ENCODE measurements around the gene SLC25A10.
"Not testable (repeated sequence)": the region's sequence is repeated elsewhere in the genome, so short reads cannot be mapped to it uniquely, and the experiment has no call there.

The SLC25A10 gene

DNA sequence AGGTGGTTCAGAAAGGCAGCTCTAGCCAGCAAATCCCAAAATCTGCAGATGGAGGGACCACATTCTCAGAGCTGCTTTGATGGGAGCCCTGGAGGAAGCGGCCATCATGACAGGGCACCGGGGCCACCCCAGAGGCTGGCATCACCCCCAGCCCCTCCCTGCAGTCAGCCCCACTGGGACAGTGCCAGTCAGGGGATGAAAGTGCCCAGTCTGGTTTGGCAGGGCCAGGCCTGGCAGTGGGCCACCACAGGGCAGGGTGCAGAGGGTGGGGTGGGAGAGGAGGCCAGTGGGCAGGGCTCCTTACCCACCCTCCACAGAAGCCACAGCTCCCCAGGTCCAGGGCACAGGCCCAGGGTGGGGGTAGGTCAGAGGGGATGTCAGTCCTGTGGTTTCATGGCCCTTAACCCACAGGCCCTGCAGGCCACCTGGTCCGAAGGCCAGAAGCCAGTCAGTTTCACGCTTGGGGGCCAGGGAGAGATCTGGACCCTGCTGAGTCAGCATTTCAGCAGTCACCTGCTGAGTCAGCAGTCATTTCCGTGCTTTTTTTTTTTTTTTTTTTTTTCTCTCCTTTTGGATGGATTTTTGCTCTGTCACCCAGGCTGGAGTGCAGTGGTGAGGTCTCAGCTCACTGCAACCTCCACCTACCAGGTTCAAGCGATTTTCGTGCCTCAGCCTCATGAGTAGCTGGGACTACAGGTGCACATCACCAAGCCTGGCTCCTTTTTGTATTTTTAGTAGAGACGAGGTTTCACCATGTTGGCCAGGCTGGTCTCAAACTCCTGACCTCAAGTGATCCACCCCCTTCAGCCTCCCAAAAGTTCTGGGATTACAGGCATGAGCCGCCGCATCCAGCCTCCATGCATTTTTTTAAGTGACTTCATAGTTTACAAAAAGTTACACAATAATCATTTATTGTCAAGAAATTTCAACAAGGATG, 10.4 kb downstream of the SLC25A10 start:
- DNase-seq (ENCODE audit: low spot score): no peak

DNA sequence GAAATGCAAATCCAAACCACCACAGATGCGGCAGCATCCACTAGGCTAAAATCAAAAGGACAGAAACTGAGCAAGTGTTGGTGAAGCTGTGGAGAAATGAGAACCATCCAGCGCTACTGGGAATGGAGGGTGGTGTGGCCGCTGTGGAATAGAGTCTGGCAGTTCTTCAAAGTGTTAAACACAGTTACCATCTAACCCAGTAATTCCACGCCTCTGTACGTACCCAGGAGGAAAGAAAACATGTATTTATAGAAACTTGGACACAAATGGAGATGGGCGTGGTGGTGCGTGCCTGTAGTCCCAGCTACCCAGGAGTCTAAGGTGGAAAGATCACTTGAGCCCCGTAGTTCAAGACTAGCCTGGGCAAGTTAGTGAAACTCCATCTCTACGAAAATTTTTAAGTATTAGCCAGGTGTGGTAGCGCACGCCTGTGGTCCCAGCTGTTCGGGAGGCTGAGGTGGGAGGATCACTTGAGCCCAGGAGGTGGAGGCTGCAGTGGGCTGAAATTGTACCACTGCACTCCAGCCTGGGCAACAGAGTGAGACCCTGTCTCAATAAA, 11.6 kb downstream of the SLC25A10 start:
- DNase-seq (ENCODE audit: low spot score): no peak

DNA sequence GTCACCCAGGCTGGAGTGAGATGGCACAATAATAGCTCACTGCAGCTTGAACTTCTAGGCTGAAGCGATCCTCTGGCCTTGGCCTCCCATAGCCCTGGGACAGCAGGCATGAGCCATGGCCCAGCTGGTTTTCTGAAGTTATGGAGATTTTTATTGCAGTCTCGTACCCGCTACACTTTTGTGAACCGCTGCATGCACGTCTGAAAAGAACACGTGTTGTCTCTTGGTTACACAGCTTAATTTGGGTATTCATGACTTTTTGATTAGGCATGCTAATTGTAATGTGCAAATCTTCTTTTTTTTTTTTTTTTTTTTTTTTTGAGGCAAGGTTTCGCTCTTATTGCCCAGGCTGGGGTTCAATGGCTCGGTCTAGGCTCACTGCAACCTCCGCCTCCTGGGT, 13.4 kb downstream of the SLC25A10 start:
- no peak for DNase-seq (ENCODE audit: low spot score)

DNA sequence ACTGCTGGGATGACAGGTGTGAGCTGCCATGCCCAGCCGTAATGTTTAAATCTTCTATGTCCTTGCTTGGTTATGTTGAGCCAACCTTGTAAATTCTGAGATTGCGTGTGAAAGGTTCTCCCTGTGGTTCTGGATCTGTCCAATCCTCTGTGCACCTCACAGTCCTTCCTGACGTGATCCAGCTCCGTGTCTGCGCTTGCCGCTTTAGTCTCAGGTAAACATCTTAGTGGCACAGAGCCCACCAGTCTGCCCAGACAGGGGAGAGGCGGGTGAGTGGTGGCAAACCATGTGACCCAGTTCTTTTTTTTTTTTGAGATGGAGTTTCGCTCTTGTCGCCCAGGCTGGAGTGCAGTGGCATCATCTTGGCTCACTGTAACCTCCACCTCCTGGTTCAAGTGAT, 13.9 kb downstream of the SLC25A10 start:
- DNase-seq (ENCODE audit: low spot score): no peak

DNA sequence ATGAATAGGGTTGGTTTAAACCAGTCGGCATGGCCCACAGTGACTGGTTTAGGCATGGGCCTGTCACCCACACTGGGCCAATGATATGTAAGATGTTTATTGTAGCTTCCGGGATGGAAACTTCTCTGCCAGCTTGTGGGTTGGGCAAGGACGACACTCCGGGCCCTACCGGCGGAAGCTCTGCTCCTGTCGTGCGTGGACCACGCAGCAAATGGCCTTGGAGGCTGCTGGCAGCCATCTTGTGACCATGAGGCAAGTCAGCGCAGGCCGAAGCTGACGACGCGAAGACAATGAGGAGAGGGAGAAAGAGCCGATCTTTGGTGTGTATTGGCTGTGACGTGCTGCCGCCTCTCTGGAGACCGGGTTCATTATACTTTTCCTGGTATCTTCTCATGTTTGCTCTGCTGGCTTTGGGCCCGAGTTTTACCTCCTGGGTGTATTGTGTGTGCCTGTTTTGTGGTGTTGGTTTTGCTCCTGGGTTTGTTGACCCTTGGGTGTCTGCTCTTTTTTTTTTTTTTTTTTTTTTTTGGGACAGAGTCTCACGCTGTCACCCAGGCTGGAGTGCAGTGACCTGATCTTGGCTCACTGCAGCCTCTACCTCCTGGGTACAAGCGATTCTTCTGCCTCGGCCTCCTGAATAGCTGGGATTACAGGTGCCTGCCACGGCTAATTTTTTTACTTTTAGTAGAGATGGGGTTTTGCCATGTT, 15.4 kb downstream of the SLC25A10 start:
- DNase-seq (ENCODE audit: low spot score): no peak

DNA sequence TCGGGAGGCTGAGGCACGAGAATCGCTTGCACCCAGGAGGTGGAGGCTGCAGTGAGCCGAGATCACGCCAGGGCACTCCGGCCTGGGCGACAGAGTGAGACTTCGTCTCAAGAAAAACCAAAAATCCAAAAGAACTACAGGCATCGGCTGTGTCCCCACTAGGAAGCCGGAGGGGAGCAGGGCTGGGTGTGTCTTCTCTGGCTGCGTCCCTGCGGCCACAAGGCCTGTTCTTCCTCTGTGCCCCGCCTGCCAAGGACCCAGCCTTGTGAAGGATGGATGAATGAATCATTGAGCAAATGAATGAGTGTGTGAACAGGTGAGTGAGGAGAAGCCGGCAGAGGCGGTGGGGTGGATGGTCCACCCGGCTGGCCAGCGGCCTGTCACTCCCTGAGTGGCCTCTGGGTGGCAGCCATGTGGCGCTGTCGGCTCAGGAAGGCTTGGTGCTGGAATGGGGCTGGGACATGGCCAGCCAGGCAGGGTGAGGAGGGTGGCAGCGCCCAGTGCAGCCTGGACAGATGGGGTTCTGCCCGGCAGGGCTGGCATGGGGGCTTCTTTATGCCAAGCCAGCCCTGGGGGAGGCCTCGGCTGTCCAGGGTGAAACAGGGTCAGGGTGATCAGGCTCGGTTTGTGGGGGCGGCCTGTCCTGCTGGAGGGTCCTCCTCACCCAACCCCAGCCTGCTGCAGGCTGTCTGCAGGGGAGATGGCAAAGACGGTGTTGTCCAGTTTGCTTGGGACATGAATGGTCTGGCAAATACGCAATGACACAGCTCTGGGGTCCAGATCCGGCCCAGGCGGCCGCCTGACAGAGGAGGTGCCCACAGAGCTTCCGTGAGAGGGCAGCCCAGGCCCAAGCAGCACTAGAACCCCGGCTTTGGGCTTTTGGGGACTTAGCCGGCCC, 21.7 kb downstream of the SLC25A10 start:
- peak; percentile 57 for DNase-seq (ENCODE audit: low spot score)

DNA sequence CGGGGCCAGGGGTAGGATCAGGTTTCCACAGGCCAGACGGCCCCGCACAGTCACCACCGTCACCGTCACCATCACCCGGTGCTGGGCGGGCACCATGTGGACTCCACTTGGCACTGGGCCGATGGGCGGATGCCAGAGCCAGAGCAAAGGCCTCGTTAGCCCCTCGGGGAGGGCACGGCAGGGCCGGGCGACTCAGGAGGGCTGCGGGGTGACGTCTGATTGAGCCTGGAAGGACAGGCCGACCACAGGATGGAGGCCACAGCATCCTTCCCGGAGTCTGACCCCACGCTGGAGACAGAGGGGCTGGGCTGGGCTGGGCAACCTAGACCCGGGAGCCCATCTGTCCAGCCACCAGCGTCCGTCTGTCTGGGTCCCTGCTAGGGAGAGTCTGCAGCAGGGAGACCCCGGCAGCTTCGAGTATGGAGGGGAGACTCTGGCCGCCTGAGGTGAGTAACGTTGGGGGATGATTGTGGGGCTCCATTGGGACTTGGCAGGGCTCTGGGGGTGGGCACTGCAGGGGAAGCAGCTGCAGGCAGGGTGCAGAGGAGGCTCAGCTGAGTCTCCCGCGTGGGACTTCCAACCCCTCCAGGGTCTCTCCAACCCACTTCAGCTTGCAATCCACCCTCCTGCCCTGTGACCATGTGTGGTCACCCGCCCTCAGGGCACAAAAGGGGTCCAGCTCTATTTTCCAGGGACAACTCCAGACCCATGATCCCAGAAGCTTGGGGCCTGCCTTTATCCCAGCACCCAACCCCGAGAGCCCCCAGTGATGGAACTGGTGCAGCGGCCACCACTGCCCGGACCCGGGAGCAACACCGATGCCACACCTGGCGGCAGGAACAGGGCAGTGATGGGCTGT, 22.6 kb downstream of the SLC25A10 start:
- no peak for DNase-seq (ENCODE audit: low spot score)

DNA sequence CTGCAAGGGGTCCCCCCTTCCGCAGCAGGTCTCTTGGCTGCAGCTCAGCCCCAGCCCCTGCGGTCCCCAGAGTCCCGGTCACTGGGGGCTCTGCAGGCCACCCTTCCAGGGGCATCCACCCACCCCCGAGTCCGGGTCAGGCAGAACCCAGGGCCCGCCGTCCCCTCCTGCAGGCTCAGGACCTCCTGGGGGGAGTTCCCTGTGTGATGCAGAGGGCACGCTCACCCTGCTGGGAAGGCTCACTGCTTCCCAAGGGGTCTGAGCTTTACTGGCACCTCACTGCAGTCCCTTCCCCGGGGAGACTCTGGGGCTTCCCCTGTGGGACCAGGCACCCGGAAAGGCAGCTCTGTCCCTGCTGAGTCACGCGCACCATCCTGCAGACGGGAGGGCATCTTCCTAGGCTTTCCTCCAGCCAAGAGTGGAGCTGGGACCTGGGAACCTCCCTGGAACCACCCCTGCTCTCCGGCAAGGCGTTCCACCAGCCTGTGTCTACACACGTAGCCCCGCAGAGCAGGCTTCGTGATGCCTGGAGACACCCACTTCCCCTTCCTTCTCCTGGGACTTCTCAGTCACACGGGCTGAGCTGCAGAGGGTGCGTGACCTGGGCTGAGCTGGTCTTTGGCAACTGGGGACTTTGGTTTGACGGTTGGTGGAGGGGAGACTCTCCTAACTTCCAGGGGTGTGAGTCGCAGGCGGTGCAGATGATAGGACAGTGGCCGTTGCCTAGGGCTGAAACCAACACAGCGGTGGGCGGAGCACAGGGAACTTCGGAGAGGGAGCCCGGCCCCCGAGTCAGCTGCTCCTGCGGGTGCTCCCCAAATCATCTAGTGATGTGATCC, 23.4 kb downstream of the SLC25A10 start:
- no peak for DNase-seq (ENCODE audit: low spot score)

DNA sequence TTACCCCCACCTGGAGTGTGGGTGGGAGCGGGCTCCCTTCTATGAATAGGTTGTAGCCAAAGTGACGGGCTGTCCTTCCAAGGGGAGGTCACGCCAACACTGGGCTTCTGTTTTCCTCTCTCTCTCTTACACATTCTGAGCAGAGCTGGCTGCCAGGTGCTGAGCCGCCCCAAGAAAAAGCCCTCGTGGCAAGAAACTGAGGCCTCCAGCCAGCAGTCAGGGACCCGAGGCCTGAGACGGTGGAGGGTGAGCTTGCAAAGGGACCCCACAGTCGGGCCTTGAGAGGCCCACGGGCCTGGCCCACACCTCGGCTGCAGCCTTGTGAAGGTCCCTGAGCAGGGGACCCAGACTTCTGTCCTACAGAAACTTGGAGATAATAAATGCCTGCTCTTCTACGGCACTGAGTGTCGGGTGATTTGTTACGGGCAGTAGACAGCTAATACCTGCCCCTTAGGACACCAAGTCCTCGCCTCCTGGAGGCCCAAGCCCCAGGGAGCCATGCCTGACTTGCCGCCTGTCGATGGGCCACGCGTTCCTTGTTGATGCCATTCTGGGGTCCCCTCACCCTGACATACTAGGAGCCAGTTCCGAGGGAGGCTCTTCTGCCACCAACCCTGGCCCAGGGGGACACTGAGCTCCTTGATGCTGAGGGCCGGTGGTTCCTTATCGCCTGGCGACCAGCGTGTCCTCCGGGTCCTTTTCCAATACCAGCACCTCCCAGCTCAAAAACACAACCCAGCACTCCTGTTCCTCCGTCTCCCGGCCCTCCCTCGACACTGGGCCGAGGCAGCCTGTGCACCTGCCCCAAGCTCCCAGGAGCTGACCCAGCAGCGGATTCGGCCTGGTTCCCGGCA, 26.1 kb downstream of the SLC25A10 start:
- DNase-seq (ENCODE audit: low spot score): no peak

DNA sequence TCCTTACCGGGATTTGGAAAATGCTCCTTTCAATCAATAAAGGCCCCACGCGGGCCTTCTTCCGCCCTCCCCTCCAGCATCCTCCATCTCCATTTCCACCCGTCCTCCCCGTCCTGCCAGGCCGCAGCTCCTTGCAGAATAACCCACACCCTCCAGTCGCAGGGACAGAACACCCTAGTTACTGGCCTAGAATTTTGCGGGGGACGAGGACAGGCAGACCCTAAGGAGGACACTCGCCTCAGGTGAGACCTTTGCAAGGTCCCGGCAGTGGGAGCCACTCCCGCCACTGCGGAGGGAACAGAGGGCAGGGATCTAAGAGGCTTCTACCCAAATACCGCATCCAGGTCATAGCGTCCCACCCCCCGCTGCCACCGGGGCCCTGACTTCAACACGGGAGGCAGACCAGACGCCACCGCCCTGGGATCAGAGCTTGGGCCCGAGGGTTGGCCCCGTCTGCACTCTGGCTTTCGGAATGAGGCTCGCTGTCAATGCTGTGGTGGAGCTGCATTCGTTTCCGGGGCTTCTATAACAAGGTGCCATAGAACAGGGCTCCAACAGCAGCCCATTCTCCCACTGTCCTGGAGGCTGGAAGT, 26.8 kb downstream of the SLC25A10 start:
- DNase-seq (ENCODE audit: low spot score): no peak

DNA sequence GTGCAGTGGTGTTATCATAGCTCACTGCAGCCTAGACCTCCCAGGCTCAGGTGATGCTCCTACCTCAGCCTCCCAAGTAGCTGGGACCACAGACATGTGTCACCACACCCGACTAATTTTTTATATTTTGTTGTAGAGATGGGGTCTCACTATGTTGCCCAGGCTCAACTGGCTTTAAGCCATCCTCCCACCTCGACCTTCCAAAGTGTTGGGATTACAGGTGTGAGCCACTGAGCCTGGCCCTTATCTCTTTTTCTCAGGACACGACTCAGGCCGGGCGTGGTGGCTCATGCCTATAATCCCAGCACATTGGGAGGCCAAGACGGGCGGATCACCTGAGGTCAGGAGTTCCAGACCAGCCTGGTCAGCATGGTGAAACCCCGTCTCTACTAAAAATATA, 27.5 kb downstream of the SLC25A10 start:
- not testable (repeated sequence) for DNase-seq (ENCODE audit: low spot score)

DNA sequence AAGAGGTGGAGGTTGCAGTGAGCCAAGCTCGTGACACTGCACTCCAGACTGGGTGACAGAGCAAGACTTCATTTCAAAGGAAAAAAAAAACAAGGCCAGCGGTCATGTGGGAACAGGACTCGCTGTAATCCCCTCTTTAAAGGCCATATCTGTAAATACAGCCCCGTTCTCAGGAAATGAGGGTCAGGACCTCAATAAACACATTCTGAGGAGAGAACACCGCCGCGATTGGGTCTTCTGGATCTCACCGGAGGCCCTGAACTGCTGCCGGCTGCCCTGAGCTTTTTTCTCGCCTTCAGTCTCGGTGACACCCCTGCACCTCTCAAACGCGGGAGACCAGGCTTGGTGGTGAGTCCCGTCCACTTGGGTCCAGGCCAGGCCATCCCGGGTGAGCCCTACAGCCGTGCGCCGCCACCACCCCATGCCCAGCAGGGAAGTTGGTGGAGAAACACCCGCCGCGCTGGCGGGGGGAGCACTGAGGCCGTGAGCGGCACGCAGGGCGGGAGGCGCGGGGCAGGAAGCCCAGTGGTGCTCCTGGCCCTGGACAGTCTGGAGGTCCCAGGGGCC, 28.4 kb downstream of the SLC25A10 start:
- DNase-seq (ENCODE audit: low spot score): no peak

DNA sequence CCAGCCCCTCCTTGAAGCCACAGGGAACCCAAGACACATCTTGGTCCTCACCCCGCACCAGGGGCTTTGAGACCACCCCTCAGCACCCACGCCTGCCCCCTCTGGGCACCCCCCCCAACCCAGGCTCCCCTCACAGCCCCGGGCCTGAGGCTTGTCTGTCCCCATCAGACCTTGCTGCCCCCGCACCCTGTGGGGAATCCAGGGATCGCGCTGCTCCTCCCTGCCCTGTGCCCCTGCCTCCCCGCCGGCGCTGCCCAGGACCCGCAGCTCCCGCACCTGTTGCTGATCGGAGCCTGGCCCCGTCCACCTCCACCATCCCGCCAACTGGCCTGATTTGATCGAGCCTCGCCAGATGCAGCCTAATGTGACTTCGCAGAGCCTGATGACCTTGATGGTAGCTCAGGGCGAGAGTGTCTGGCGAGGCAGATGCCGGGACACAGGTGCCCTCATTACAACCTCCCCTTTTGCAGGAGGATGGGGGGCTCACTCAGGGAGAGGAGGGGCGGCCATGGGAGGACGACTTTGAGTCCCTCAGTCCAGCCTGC, 29.0 kb downstream of the SLC25A10 start:
- DNase-seq (ENCODE audit: low spot score): no peak

DNA sequence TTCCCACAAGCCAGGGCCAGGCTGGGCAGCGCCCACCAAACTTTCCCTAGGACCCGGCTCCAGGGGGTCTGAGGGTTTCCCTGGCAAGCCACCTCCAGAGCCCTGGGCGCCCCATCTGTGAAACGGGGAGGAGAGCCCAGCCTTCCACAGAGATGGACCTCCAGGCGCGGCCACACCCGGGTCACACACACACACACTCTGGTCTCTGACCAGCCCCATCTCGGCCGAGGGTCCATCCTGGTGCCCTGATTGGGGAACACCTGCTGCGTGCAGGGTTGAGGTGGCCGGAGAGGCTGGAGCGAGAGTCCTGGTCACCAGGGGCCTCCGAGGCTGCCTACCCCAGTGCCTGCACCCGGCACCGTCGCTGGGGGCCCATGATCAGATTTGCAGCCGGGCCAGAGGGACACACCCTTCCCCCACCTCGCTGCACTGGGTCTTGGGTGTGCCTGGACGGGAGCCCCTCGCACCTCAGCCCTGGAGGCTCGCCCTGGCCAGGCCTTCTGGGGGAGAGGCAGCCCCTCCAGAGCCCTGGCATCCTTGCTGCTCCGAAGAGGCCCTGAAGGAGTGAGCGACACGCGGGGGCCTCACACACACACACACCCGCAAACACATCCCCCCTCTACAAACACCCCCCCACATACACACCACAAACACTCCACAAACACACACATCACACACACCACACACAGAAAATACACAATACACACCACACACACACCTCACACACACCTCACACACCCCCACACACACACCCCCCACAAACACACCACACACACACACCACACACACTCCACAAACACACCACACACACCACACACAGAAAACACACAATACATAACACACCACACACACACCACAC, 29.7 kb downstream of the SLC25A10 start:
- no peak for DNase-seq (ENCODE audit: low spot score)
